H9 (cell line): ENCODE results near the gene IRX4. TPM values are rescaled to one million over a fixed set of nuclear protein-coding genes. Genes with fewer than 3 reads are reported as not detected.
A peak's percentile ranks its signal among the peaks of the same experiment; 100 is the strongest.

Experiments
- DNase-seq: peaks from one replicate; pipeline ENCODE4 v3.0.0-alpha.2; 2017
- H2AFZ ChIP-seq: one replicate; pipeline ENCODE4 v1.6.1; 2013; ENCODE audit warnings: mild to moderate bottlenecking, low read length, control low read depth, moderate library complexity
- H2AK5ac ChIP-seq: 2 replicates; pipeline ENCODE4 v1.6.1; 2013; ENCODE audit warnings: low read length, control low read depth, mixed read lengths; ENCODE audit not compliant: insufficient read length
- H2BK120ac ChIP-seq: one replicate; pipeline ENCODE4 v1.6.1; 2013; ENCODE audit warnings: low read depth, mild to moderate bottlenecking, low read length, control low read depth, inconsistent platforms; ENCODE audit not compliant: poor library complexity, severe bottlenecking
- H2BK12ac ChIP-seq: 2 replicates; pipeline ENCODE4 v1.6.1; 2013; ENCODE audit warnings: low read length, control low read depth, mixed read lengths, low read depth; ENCODE audit not compliant: insufficient read length
- H2BK15ac ChIP-seq: 2 replicates; pipeline ENCODE4 v1.6.1; 2013; ENCODE audit warnings: low read depth, low read length, control low read depth
- H2BK20ac ChIP-seq: one replicate; pipeline ENCODE4 v1.6.1; 2013; ENCODE audit warnings: low read depth, mild to moderate bottlenecking, low read length, control low read depth, inconsistent platforms; ENCODE audit not compliant: poor library complexity, severe bottlenecking
- H2BK5ac ChIP-seq: 2 replicates; pipeline ENCODE4 v1.6.1; 2013; ENCODE audit warnings: low read length, control low read depth, mixed read lengths; ENCODE audit not compliant: insufficient read length
- H3K14ac ChIP-seq: 2 replicates; pipeline ENCODE4 v1.6.1; 2013; ENCODE audit warnings: low read length, control low read depth; ENCODE audit not compliant: insufficient read depth
- H3K18ac ChIP-seq: 2 replicates; pipeline ENCODE4 v1.6.1; 2013; ENCODE audit warnings: low read depth, mild to moderate bottlenecking, mixed read lengths, low read length, control low read depth; ENCODE audit not compliant: insufficient read length
- H3K23ac ChIP-seq: 2 replicates; pipeline ENCODE4 v1.6.1; 2013; ENCODE audit warnings: low read length, control low read depth, mixed read lengths, low read depth; ENCODE audit not compliant: insufficient read length
- H3K23me2 ChIP-seq: 2 replicates; pipeline ENCODE4 v1.6.1; 2013; ENCODE audit warnings: low read depth, mild to moderate bottlenecking, mixed read lengths, low read length, control low read depth; ENCODE audit not compliant: insufficient read length, poor library complexity, severe bottlenecking
- H3K27ac ChIP-seq: 2 replicates; pipeline ENCODE4 v1.5.1; 2013; ENCODE audit warnings: low read length, control low read depth, mixed read lengths, low read depth; ENCODE audit not compliant: insufficient read length
- H3K27me3 ChIP-seq: 2 replicates; pipeline ENCODE4 v1.6.1; 2013; ENCODE audit warnings: low read length, control low read depth, inconsistent platforms; ENCODE audit not compliant: insufficient read depth
- H3K4ac ChIP-seq: 2 replicates; pipeline ENCODE4 v1.6.1; 2013; ENCODE audit warnings: low read depth, mild to moderate bottlenecking, control low read depth, inconsistent platforms, low read length, moderate library complexity
- H3K4me1 ChIP-seq: 2 replicates; pipeline ENCODE4 v1.6.1; 2013; ENCODE audit warnings: low read length, control low read depth, inconsistent platforms; ENCODE audit not compliant: insufficient read depth
- H3K4me2 ChIP-seq: 2 replicates; pipeline ENCODE4 v1.6.1; 2013; ENCODE audit warnings: low read length, control low read depth, mixed read lengths; ENCODE audit not compliant: insufficient read length, insufficient read depth
- H3K56ac ChIP-seq: 2 replicates; pipeline ENCODE4 v1.6.1; 2013; ENCODE audit warnings: low read depth, mild to moderate bottlenecking, mixed read lengths, low read length, control low read depth; ENCODE audit not compliant: insufficient read length
- H3K79me1 ChIP-seq: 2 replicates; pipeline ENCODE4 v1.6.1; 2013; ENCODE audit warnings: low read depth, mild to moderate bottlenecking, moderate library complexity, low read length, control low read depth, inconsistent platforms; ENCODE audit not compliant: insufficient read depth, poor library complexity, severe bottlenecking
- H3K79me2 ChIP-seq: 2 replicates; pipeline ENCODE4 v1.6.1; 2013; ENCODE audit warnings: low read length, control low read depth, inconsistent platforms; ENCODE audit not compliant: insufficient read depth
- H3K9ac ChIP-seq: 2 replicates; pipeline ENCODE4 v1.6.1; 2013; ENCODE audit warnings: low read length, control low read depth, mixed read lengths; ENCODE audit not compliant: insufficient read length; ENCODE audit errors: extremely low read depth
- H3K9me3 ChIP-seq: one replicate; pipeline ENCODE4 v1.6.1; 2013; ENCODE audit warnings: low read depth, low read length, inconsistent platforms; ENCODE audit not compliant: control insufficient read depth
- H3T11ph ChIP-seq: one replicate; pipeline ENCODE4 v1.6.1; 2013; ENCODE audit warnings: mild to moderate bottlenecking, low read length, control low read depth, inconsistent platforms
- H4K20me1 ChIP-seq: one replicate; pipeline ENCODE4 v1.6.1; 2013; ENCODE audit not compliant: control insufficient read depth, insufficient read length, insufficient read depth
- H4K5ac ChIP-seq: 2 replicates; pipeline ENCODE4 v1.6.1; 2013; ENCODE audit warnings: low read depth, mild to moderate bottlenecking, mixed read lengths, low read length, control low read depth; ENCODE audit not compliant: insufficient read length
- H4K8ac ChIP-seq: replicated peaks from 2 replicates; pipeline ENCODE4 v1.6.1; 2013; ENCODE audit warnings: low read length, control low read depth, mixed read lengths, low read depth; ENCODE audit not compliant: insufficient read length
- H4K91ac ChIP-seq: 2 replicates; pipeline ENCODE4 v1.6.1; 2013; ENCODE audit warnings: low read depth, mild to moderate bottlenecking, moderate library complexity, mixed read lengths, low read length, control low read depth; ENCODE audit not compliant: insufficient read length
- H3K27ac Mint-ChIP-seq, 3 experiments: 2 replicates in 2 of 3; 3 replicates in 1 of 3; pipeline ENCODE4 v1.8.0; 2020 to 2021; ENCODE audit warnings: mixed read lengths in 3 of 3, mild to moderate bottlenecking in 1 of 3, moderate library complexity in 1 of 3
- H3K27me3 Mint-ChIP-seq: 2 replicates; pipeline ENCODE4 v1.8.0; 2021; ENCODE audit warnings: low read depth, mild to moderate bottlenecking, moderate library complexity, mixed read lengths
- H3K36me3 Mint-ChIP-seq, 3 experiments: 2 replicates in 2 of 3; 3 replicates in 1 of 3; pipeline ENCODE4 v1.8.0; 2020 to 2021; ENCODE audit warnings: low read depth in 3 of 3, mixed read lengths in 3 of 3; ENCODE audit not compliant: insufficient read depth in 1 of 3
- H3K4me1 Mint-ChIP-seq, 2 experiments: 2 replicates each; pipeline ENCODE4 v1.8.0; 2020; ENCODE audit warnings: mixed read lengths in 2 of 2
- H3K4me3 Mint-ChIP-seq, 2 experiments: 2 replicates in 1 of 2; 3 replicates in 1 of 2; pipeline ENCODE4 v1.8.0; 2020 to 2021; ENCODE audit warnings: mild to moderate bottlenecking in 2 of 2, mixed read lengths in 2 of 2, moderate library complexity in 1 of 2
- H3K9me3 Mint-ChIP-seq, 2 experiments: 2 replicates in 1 of 2; 3 replicates in 1 of 2; pipeline ENCODE4 v1.8.0; 2020; ENCODE audit warnings: mild to moderate bottlenecking in 2 of 2, mixed read lengths in 2 of 2, moderate library complexity in 1 of 2
- CTCF ChIP-seq: fragments of 200-600 bp; sonication (generic); conservative IDR thresholded peaks from 3 replicates; pipeline ENCODE4 v1.8.0; 2021; ENCODE audit warnings: antibody characterized with exemption, mild to moderate bottlenecking
- WGBS: extraction: QIAGEN DNeasy Blood & Tissue Kit; methylation state at CpG from one replicate; pipeline ENCODE4 v1.1.7; 2013; ENCODE audit warnings: missing lambda C conversion rate, low lambda C conversion rate, mixed read lengths; ENCODE audit not compliant: insufficient read length; ENCODE audit errors: extremely low coverage; 5-methylcytosine and 5-hydroxymethylcytosine counted together
- total RNA-seq: library from RNA; stranded (reverse); gene quantifications from 2 replicates; pipeline ENCODE4 v1.2.1, GENCODE V29; 2021

The IRX4 gene
- total RNA-seq, 1 experiment from 2014 or later, result 3.2 TPM

DNA sequence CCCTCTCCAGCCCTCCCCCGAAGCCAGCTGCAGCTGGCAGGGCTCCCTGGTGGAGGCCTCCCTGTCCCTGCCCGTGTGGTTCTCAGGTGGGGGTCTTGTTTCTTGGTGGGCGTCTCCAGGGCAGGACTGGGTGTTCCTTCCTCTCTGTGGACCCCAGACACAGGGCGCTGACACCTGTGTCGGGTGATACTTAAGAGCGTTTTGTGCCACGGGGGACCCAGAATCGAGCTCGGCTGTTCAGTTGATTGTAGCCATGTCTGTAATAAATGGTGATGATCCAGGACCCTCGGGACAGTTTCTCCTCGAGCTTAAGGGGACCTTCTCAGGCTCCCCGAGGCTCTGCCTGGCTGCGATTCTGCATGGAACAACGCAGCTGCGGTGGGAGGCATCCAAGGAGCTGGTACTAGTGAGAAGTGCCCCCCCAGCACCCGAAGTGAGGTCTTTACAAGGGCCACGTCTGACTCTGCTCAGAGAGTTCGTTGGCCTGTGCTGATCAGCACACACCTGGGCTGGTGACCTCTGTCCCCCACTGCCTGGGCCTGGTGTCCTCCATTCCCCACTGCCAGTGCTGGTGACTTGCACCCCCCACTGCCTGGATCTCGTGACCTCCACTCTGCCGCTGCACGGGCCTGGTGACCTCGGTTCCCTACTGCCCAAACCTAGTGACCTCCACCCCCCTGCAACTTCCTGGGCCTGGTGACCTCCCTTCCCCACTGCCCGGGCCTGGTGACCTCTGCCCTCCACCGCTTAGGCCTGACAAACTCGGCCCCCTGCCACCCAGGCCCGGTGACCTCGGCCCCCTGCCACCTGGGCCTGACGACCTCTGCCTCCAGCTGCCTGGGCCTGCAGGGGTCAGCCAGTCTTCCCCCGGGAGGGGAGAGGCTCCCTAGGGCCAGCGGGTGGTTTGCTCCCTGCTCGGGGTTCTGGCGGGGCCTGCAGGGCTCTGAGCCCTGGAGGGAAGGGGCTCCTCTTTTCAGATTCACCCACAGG is 45.5 kb downstream of the IRX4 start:
- Histone ChIP-seq H3K27me3 (no peaks in the 10 kb centered on the region), H3K27ac (no peak overlapping the region), H3K18ac (no peak overlapping the region), H3K79me2 (no peaks in the 10 kb centered on the region), H3K9me3 (no peaks in the 10 kb centered on the region), H2BK5ac (no peak overlapping the region), H4K91ac (no peak overlapping the region), H3K56ac (no peak overlapping the region), H2BK120ac (no peak overlapping the region), H3K4me1 (no peaks in the 10 kb centered on the region), H3K23ac (no peak overlapping the region), H2AFZ (no peak overlapping the region), H2BK20ac (no peak overlapping the region), H3T11ph (no peak overlapping the region), H3K9ac (no peak overlapping the region), H4K20me1 (no peaks in the 10 kb centered on the region), H3K14ac (no peak overlapping the region; the same call in 1 of the 2 replicates), H2BK12ac (no peak overlapping the region), H3K4ac (no peak overlapping the region), H3K79me1 (no peaks in the 10 kb centered on the region), H4K5ac (no peak overlapping the region), H3K23me2 (no peaks in the 10 kb centered on the region), H2BK15ac (no peak overlapping the region), H2AK5ac (no peak overlapping the region), H3K4me2 (no peak overlapping the region), H4K8ac (no peak overlapping the region)
- Mint-ChIP-seq H3K27me3 (peaks cover 29% of the 10 kb centered on the region), H3K27ac (peak overlapping the region in 1 of 3 experiments; percentile 11; a peak in 1 of 7 replicates), H3K4me3 (no peak overlapping the region), H3K36me3 (no peaks in the 10 kb centered on the region), H3K9me3 (no peaks in the 10 kb centered on the region; a peak in 1 of 5 replicates), H3K4me1 (peaks cover 21 to 40% of the 10 kb centered on the region in 2 experiments)
- no CpG with 5 or more reads among the region's 32 CpGs for WGBS
- TF ChIP-seq CTCF, result no peak
- no peak for DNase-seq
